LNCAP (cell line): ENCODE measurements around the gene PTPRT.

Experiments used
- TF ChIP-seq, protein P1 (sequence below): fragments of 450-650 bp; IDR thresholded peaks from 2 replicates; pipeline ENCODE4 v1.5.1; 2017; ENCODE audit warnings: mild to moderate bottlenecking

The PTPRT gene

DNA sequence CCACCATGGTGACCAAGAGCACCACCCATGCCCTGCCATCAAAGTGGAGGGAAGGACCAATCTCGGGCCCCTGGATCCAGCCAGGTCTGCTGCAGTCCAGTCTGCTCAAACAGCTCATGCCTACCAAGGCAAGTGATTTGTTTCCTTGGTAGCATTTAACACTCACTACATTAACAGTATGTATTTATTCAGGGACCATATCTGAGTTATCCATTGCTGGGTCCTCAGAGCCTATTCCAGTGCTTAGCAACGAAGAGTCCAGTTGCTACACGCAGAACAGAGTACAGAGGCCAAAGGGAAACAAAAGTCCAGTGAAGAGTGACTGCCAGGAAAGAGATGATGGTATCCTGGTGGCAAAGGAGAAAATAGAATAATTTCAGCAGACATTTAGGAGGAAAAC, 352.2 kb downstream of the PTPRT start:
- TF ChIP-seq, protein P1, sequence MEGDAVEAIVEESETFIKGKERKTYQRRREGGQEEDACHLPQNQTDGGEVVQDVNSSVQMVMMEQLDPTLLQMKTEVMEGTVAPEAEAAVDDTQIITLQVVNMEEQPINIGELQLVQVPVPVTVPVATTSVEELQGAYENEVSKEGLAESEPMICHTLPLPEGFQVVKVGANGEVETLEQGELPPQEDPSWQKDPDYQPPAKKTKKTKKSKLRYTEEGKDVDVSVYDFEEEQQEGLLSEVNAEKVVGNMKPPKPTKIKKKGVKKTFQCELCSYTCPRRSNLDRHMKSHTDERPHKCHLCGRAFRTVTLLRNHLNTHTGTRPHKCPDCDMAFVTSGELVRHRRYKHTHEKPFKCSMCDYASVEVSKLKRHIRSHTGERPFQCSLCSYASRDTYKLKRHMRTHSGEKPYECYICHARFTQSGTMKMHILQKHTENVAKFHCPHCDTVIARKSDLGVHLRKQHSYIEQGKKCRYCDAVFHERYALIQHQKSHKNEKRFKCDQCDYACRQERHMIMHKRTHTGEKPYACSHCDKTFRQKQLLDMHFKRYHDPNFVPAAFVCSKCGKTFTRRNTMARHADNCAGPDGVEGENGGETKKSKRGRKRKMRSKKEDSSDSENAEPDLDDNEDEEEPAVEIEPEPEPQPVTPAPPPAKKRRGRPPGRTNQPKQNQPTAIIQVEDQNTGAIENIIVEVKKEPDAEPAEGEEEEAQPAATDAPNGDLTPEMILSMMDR, result no peak

DNA sequence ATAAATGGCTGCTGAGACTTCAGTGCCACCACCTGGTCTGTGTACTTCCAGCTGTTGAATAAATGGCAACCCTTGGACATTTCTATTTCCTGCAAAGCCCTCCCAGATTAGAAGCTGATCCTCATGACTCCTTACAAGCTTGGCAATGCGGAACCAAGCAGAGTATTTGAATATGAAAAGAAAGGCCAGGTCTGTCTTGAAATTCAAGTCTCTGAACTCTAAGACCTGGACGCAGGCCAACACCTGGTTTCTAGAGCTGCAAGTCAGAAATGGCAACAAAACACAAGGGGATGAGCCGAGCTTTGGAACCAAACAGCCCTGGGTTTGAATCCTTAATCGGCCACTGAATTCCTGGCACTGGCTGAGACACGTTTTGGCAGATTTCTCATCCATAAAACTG, 353.4 kb downstream of the PTPRT start:
- TF ChIP-seq, protein P1, result no peak

DNA sequence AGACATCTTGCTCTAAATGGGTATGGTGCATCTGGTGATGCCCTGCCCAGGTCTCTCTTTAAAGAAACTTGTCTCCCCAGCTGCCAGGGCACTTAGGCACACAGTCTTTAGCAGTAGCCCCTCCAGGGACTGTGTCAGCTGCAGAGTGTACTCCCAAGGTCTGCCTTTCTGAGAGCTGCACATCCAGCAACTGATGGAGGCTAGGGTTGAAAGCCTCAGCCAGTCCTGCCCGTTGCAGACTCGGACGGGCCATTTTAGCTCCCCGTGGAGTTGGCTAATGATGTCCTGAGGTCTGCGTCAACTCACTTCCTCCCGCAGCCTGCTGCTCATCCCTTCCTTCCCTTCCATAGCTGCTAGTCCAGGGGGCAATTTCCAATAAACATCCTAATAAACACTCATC, 381.8 kb downstream of the PTPRT start:
- TF ChIP-seq, protein P1, result no peak

DNA sequence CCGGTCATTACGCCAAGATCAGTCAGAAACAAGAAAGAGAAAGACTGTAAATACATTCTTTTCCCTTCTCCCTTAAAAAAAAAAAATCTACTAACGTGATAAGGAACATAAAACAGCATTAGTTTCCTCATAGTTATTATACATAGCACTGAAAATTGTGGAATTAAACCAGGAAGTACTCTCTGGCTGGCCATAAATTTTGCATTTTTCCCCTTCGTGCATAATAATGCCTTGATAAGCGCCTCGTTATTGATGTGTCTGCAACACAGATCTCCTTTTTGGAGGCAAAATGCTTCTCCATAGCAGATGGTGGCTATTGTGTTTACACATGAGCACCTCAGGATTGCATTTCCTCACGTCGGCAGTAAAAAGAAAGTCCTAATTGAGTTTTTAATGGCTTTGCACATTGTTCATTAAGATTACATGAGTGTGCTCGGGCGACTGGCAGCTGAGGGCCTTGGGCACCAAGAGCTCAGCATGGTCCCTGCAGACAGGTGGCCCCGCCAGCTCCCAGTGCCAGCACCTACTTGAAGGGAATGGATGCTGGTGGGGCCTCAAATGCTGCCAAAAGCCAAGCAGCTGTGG, 394.5 kb downstream of the PTPRT start:
- TF ChIP-seq, protein P1, result no peak

DNA sequence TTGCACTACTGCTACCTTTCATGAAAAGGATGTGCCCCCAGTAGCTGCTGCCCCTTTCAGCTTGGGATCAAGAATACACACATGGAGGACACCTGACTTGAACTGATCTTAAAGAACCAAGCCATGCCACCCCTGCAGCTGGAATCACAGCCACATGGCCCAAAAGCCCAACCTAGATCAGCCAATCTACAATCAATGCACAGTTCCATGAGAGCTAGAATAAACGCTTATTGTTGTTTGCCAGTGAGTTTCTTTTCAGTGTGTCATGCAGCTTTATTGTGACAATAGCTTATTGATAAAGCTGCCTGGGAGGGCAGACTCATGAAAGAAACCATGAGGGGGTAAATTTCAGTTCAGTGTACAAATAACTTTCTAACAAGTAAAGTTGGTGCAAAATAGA, 397.7 kb downstream of the PTPRT start:
- TF ChIP-seq, protein P1, result no peak

DNA sequence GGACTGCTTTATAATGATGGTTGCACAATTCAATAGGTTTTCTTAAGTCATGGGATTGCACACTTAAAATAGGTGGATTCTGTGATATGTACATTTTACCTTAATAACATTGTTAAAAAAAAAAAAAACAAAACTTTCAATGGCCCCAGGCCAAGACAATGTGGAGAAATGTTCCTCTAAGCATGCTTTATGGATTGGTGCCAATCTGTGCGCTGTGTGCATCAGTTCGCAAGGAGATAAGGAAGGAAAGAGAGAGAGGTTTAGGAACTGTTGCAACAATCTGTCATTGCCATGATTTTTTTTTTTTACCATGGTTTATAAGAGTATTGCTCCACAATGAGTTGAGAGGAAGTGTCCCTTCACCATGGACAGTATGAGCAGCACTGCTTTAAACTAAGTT, 399.6 kb downstream of the PTPRT start:
- TF ChIP-seq, protein P1, result no peak

DNA sequence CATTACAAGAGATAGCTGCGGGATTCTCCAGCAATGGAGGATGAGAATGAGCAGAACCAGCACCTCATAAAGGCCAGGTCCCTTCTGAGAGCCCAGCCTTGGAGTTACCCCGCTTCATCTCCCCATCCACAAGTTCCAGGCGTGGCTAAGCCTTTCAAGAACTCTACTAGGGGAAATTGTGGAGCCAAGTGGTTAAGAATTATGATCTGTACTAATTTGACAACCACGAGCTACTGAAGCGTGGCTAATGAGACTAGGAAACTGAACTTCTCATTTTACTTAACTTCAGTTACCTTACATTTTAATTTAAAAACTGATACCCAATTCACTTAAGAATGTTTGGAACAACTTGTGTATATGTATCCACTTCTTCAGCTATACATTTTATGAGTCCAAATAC, 401.0 kb downstream of the PTPRT start:
- TF ChIP-seq, protein P1, result no peak

DNA sequence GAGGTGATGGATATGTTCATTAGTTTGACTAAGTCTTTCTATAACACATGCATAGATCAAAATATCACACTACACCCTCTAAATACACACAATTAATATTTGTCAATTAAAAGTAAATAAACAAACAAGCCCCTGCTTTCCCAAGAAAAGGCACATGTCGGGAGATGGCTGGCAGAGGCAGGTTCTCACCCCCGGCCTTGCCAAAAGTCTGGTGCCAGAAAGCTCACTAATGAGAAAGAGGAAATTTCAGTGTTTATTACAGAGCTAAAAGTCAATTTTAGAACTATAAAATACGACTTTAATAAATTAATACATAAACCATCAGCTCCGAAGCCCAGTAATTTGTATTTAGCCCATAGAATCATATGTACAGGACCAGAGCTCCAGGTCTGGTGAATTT, 404.7 kb downstream of the PTPRT start:
- TF ChIP-seq, protein P1, result no peak
